ENCODE measurements around the gene RPS8. TPM values are rescaled to one million over a fixed set of nuclear protein-coding genes. Genes with fewer than 3 reads are reported as not detected.

RPS8 gene
- total and polyA plus RNA-seq, 8 donors, result 843 to 1,938 (median 1,366) TPM

GRCh38 chr1:44775930-44776729 is 790 bp downstream of the RPS8 start:
- Histone ChIP-seq H3K9me3 (no peaks in the 10 kb centered on the region), H3K27ac (peak overlapping the region; percentile 84 to 94 (median 88)), H3K27me3 (no peaks in the 10 kb centered on the region), H3K4me1 (peaks cover 0 to 21% (median 4%) of the 10 kb centered on the region in 3 donors), H3K4me3 (peak overlapping the region; percentile 42 to 86 (median 70)), H3K36me3 (peaks cover 0 to 18% (median 9%) of the 10 kb centered on the region in 3 donors)
- FAIRE-seq, result no peak
- peak; percentile 12 to 27 (median 22) for ATAC-seq
- 6 to 7% methylated on average over 36 of the region's 36 CpGs for WGBS, 2 donors
- peak in 4 of 6 donors; percentile 39 to 63 (median 54) for DNase-seq
- TF ChIP-seq CTCF (IDR thresholded peaks at IDR 0.05), result no peak
- intact Hi-C loops (cut with DNase I), result no loop called here

GRCh38 chr1:44776730-44777068 is 1.4 kb downstream of the RPS8 start:
- Histone ChIP-seq H3K36me3 (peaks cover 0 to 18% (median 9%) of the 10 kb centered on the region in 3 donors), H3K27me3 (no peaks in the 10 kb centered on the region), H3K4me3 (peak overlapping the region; percentile 42 to 86 (median 70)), H3K4me1 (peaks cover 0 to 21% (median 4%) of the 10 kb centered on the region in 3 donors), H3K9me3 (no peaks in the 10 kb centered on the region), H3K27ac (no peak overlapping the region)
- intact Hi-C loops (cut with DNase I), result no loop called here
- peak in 1 of 6 donors; percentile 58 for DNase-seq
- TF ChIP-seq CTCF (IDR thresholded peaks at IDR 0.05), result no peak
- 38 to 52% methylated on average over 12 of the region's 12 CpGs for WGBS, 2 donors
- no peak for ATAC-seq
- no peak for FAIRE-seq

- peaks cover 0 to 21% (median 4%) of the 10 kb centered on the region in 3 donors for H3K4me1 ChIP-seq
- H3K36me3 ChIP-seq, result peaks cover 0 to 18% (median 9%) of the 10 kb centered on the region in 3 donors
- peak overlapping the region in 1 of 4 donors; percentile 86 for H3K4me3 ChIP-seq
- intact Hi-C loops (cut with DNase I), result no loop called here
- 72 to 79% methylated on average over 14 of the region's 14 CpGs for WGBS, 2 donors
- DNase-seq (peak in 2 of 6 donors; percentile 20 to 46), FAIRE-seq (no peak), ATAC-seq (no peak)
- TF ChIP-seq CTCF (IDR thresholded peaks at IDR 0.05), result no peak
- no peaks in the 10 kb centered on the region for H3K9me3 ChIP-seq
- H3K27me3 ChIP-seq, result no peaks in the 10 kb centered on the region
- H3K27ac ChIP-seq, result no peak overlapping the region
These were observed 2.2 kb downstream of the RPS8 start for GRCh38 chr1:44777547-44777946.

GRCh38 chr1:44777969-44778635 is 2.8 kb downstream of the RPS8 start:
- intact Hi-C loops (cut with DNase I), result no loop called here
- Histone ChIP-seq H3K4me3 (peak overlapping the region in 1 of 4 donors; percentile 86), H3K9me3 (no peaks in the 10 kb centered on the region), H3K4me1 (peaks cover 0 to 21% (median 4%) of the 10 kb centered on the region in 3 donors), H3K27me3 (no peaks in the 10 kb centered on the region), H3K36me3 (peaks cover 0 to 18% (median 9%) of the 10 kb centered on the region in 3 donors), H3K27ac (no peak overlapping the region)
- no peak for TF ChIP-seq CTCF (IDR thresholded peaks at IDR 0.05)
- ATAC-seq (no peak), FAIRE-seq (no peak), DNase-seq (peak in 2 of 6 donors; percentile 13 to 25)
- WGBS, 2 donors, result 65 to 68% methylated on average over 13 of the region's 13 CpGs
